Endothelial cell of umbilical vein (primary cell): ENCODE results near the gene SVOP. TPM values are rescaled to one million over a fixed set of nuclear protein-coding genes. Genes with fewer than 3 reads are reported as not detected.

Source experiments
- BruUV-seq: library from RNA; stranded (reverse); fragments of 400-500 nt; replicated peaks from 2 replicates; lab custom pipeline; 2021; lab: Mats Ljungman, UMichigan
- CTCF ChIA-PET: fragments of 300-600, 350-600 bp; sonication (Branson Sonifier 250); formaldehyde crosslinking; loops from one replicate; lab custom pipeline; 2021; ENCODE audit warnings: antibody characterized with exemption, inconsistent platforms; lab: Charles Lee
- POLR2A ChIA-PET: fragments of 300-600, 350-600 bp; sonication (Branson Sonifier 250); formaldehyde crosslinking; loops from one replicate; lab custom pipeline; 2021; ENCODE audit warnings: antibody characterized with exemption, inconsistent platforms; lab: Charles Lee
- DNase-seq: peaks from one replicate; pipeline ENCODE4 v3.0.0-alpha.2; 2011; ENCODE audit warnings: low read depth, low spot score
- FAIRE-seq: peaks from 2 replicates; lab custom pipeline; 2011; peaks lifted over from hg19 to GRCh38; lab: Jason Lieb, UNC
- H2AFZ ChIP-seq: 2 replicates; pipeline ENCODE4 v1.6.0; 2012; ENCODE audit warnings: low read depth, low read length, control low read depth, inconsistent platforms
- H3K27ac ChIP-seq: 2 replicates; pipeline ENCODE4 v1.5.1; 2011; ENCODE audit warnings: low read depth, mild to moderate bottlenecking, control low read depth, low read length, moderate library complexity; ENCODE audit not compliant: insufficient read depth
- H3K27me3 ChIP-seq, 2 experiments: 2 replicates each; pipeline versions ENCODE4 v1.6.0 to v1.6.1; 2011; ENCODE audit warnings: low read length in 2 of 2, mixed read lengths in 1 of 2; ENCODE audit not compliant: control insufficient read depth in 2 of 2, insufficient read depth in 2 of 2
- H3K36me3 ChIP-seq, 2 experiments: 2 replicates in 1 of 2; 3 replicates in 1 of 2; pipeline ENCODE4 v1.5.1; 2011; ENCODE audit warnings: low read length in 2 of 2, mild to moderate bottlenecking in 1 of 2, moderate library complexity in 1 of 2; ENCODE audit not compliant: control insufficient read depth in 2 of 2, insufficient read depth in 2 of 2; ENCODE audit errors: extremely low read depth in 1 of 2
- H3K4me1 ChIP-seq: 3 replicates; pipeline ENCODE4 v1.5.1; 2011; ENCODE audit warnings: mild to moderate bottlenecking, low read length; ENCODE audit not compliant: control insufficient read depth, insufficient read depth; ENCODE audit errors: extremely low read depth
- H3K4me2 ChIP-seq: 2 replicates; pipeline ENCODE4 v1.6.1; 2011; ENCODE audit warnings: low read length, control low read depth, mixed read lengths; ENCODE audit not compliant: insufficient read depth
- H3K4me3 ChIP-seq, 3 experiments: fragments of 200-600 bp in 1 of 3; sonication (generic), shearing (Covaris generic) in 1 of 3; replicated peaks in 1 of 3; 2 replicates each; pipeline ENCODE4 v1.5.1; 2011 to 2016; ENCODE audit warnings: control low read depth in 3 of 3, low read length in 3 of 3, mild to moderate bottlenecking in 2 of 3, inconsistent platforms in 1 of 3, low read depth in 1 of 3, moderate library complexity in 1 of 3; ENCODE audit not compliant: insufficient read depth in 1 of 3
- H3K79me2 ChIP-seq: 2 replicates; pipeline ENCODE4 v1.6.0; 2012; ENCODE audit warnings: low read length, inconsistent platforms; ENCODE audit not compliant: control insufficient read depth, insufficient read depth
- H3K9ac ChIP-seq: replicated peaks from 2 replicates; pipeline ENCODE3; 2011; ENCODE audit warnings: low read length, control low read depth; ENCODE audit not compliant: insufficient read depth; ENCODE audit errors: extremely low read depth
- H3K9me1 ChIP-seq: replicated peaks from 3 replicates; pipeline ENCODE4 v1.6.0; 2011; ENCODE audit warnings: mild to moderate bottlenecking, low read length; ENCODE audit not compliant: control insufficient read depth, insufficient read depth; ENCODE audit errors: extremely low read depth
- H3K9me3 ChIP-seq: replicated peaks from 2 replicates; pipeline ENCODE4 v1.5.1; 2012; ENCODE audit warnings: low read length, inconsistent platforms; ENCODE audit not compliant: control insufficient read depth, insufficient read depth
- H4K20me1 ChIP-seq: replicated peaks from 2 replicates; pipeline ENCODE3; 2011; ENCODE audit warnings: mild to moderate bottlenecking, low read length; ENCODE audit not compliant: control insufficient read depth, insufficient read depth; ENCODE audit errors: extremely low read depth
- CTCF ChIP-seq, 2 donors: IDR thresholded peaks; 1 replicate in 1 of 2; 2 replicates in 1 of 2; pipeline ENCODE4 v1.5.1; 2011; ENCODE audit warnings: low read length in 2 of 2, mild to moderate bottlenecking in 2 of 2, moderate library complexity in 2 of 2, control low read depth in 1 of 2, inconsistent platforms in 1 of 2, low read depth in 1 of 2; ENCODE audit not compliant: insufficient read depth in 1 of 2; ENCODE audit errors: extremely low read depth in 1 of 2
- EZH2 ChIP-seq: IDR thresholded peaks from 2 replicates; pipeline ENCODE4 v1.6.1; 2012; ENCODE audit warnings: borderline replicate concordance, low read depth, mild to moderate bottlenecking, moderate library complexity, low read length, inconsistent platforms; ENCODE audit not compliant: severe bottlenecking
- FOS ChIP-seq: IDR thresholded peaks from 2 replicates; pipeline ENCODE4 v1.6.1; 2011; ENCODE audit warnings: mild to moderate bottlenecking, low read length, moderate library complexity, borderline replicate concordance; ENCODE audit not compliant: insufficient read depth
- GATA2 ChIP-seq: IDR thresholded peaks from 2 replicates; pipeline ENCODE4 v1.7.0; 2011; ENCODE audit warnings: low read depth, mild to moderate bottlenecking, moderate library complexity, mixed read lengths, low read length; ENCODE audit not compliant: insufficient read length, insufficient read depth
- JUN ChIP-seq: IDR thresholded peaks from 2 replicates; pipeline ENCODE4 v1.6.1; 2011; ENCODE audit warnings: borderline replicate concordance, low read depth; ENCODE audit not compliant: insufficient read length, insufficient read depth
- MAX ChIP-seq: IDR thresholded peaks from 2 replicates; pipeline ENCODE4 v1.6.1; 2011; ENCODE audit not compliant: insufficient read depth, insufficient read length
- MYC ChIP-seq: IDR thresholded peaks from one replicate; pipeline ENCODE4 v1.6.1; 2011; ENCODE audit warnings: mild to moderate bottlenecking, low read depth, low read length
- POLR2A ChIP-seq: IDR thresholded peaks from 2 replicates; pipeline ENCODE4 v1.6.1; 2012; ENCODE audit warnings: low read depth, mild to moderate bottlenecking, control low read depth, low read length
- POLR2AphosphoS5 ChIP-seq: IDR thresholded peaks from 2 replicates; pipeline ENCODE4 v1.6.1; 2012; ENCODE audit warnings: low read depth, mild to moderate bottlenecking, control low read depth, low read length, moderate library complexity; ENCODE audit not compliant: insufficient read depth
- dilution Hi-C: fragments of 300-500 bp; cut with MboI; formaldehyde crosslinking; loops from one replicate; pipeline ENCODE4 v1.15.0; 2019; ENCODE audit warnings: low sequenced_read_pairs; ENCODE audit not compliant: extremely low pct_ligation_motif_present
- intact Hi-C: fragments of 100-400 bp; cut with micrococcal nuclease; formaldehyde crosslinking; loops from one replicate; pipeline ENCODE4 v1.10.0; 2022
- polyA plus RNA-seq, 4 experiments: library from polyadenylated mRNA; depleted of rRNA in 3 of 4; stranded (reverse) in 3 of 4; unstranded in 1 of 4; fragments of >200 nt; gene quantifications; 2 replicates each; pipeline versions ENCODE4 v1.2.1 to v1.2.3, GENCODE V29; 2011 to 2012; ENCODE audit warnings: missing spikeins in 1 of 4
- total RNA-seq: library from RNA; stranded (reverse); gene quantifications from 2 replicates; pipeline ENCODE4 v1.2.3, GENCODE V29; 2021

Gene SVOP
- total and polyA plus RNA-seq, 2 donors (not counting 3 experiments of a cell fraction or from before 2014, with no cell fraction given), result not detected

GRCh38 chr12:108938247-108938924, 82.5 kb downstream of the SVOP start:
- TF ChIP-seq MAX, result no peak
- TF ChIP-seq CTCF (IDR thresholded peaks at IDR 0.05; ENCODE audit: extremely low read depth in 1 of 2, insufficient read depth in 1 of 2, low read depth in 1 of 2, low read length in 2 of 2), result no peak
- no peak for TF ChIP-seq POLR2AphosphoS5
- TF ChIP-seq FOS, result no peak
- TF ChIP-seq MYC, result no peak
- TF ChIP-seq GATA2, result no peak
- no peak for TF ChIP-seq EZH2
- no peak for TF ChIP-seq JUN
- TF ChIP-seq POLR2A, result no peak
- H4K20me1 ChIP-seq, result no peaks in the 10 kb centered on the region
- H3K27me3 ChIP-seq, result peaks cover 0 to 2% of the 10 kb centered on the region in 2 experiments
- no TSS peak for BruUV-seq
- H3K79me2 ChIP-seq, result no peaks in the 10 kb centered on the region
- CTCF ChIA-PET, result interaction anchor here (2.3 kb wide), 1 partner anchor 12 kb away, joined by 9 read pairs; no protein-coding TSS in a partner anchor
- no peak overlapping the region for H3K27ac ChIP-seq
- POLR2A ChIA-PET, result no interaction called here
- intact Hi-C loops, result no loop called here
- no peaks in the 10 kb centered on the region for H3K36me3 ChIP-seq
- DNase-seq (no peak), FAIRE-seq (no peak)
- H3K4me2 ChIP-seq, result no peak overlapping the region
- dilution Hi-C loops, result no loop called here
- no peaks in the 10 kb centered on the region for H3K9me1 ChIP-seq
- no peaks in the 10 kb centered on the region for H3K4me1 ChIP-seq
- H3K4me3 ChIP-seq, result no peak overlapping the region
- no peak overlapping the region for H2AFZ ChIP-seq
- no peak overlapping the region for H3K9ac ChIP-seq
- H3K9me3 ChIP-seq, result no peaks in the 10 kb centered on the region
